CD8-positive, alpha-beta memory T cell (primary cell): Measurements from ENCODE around the gene PARD3. TPM values are rescaled to one million over a fixed set of nuclear protein-coding genes. Genes with fewer than 3 reads are reported as not detected.

Experiments used
- CTCF ChIA-PET: fragments of 350-600 bp; sonication (Branson Sonifier 250); formaldehyde crosslinking; loops from one replicate; lab custom pipeline; 2021; ENCODE audit warnings: antibody characterized with exemption; lab: Charles Lee
- POLR2A ChIA-PET: fragments of 350-600 bp; sonication (Branson Sonifier 250); formaldehyde crosslinking; loops from one replicate; lab custom pipeline; 2021; ENCODE audit warnings: antibody characterized with exemption; lab: Charles Lee
- DNase-seq, 5 donors: peaks; one replicate each; pipeline versions ENCODE4 v3.0.0 to v3.0.0-alpha.2; 2020 to 2022; ENCODE audit warnings: mixed read lengths in 1 of 5
- H3K27ac ChIP-seq: one replicate; pipeline ENCODE4 v1.7.0; 2013; ENCODE audit warnings: low read depth, mild to moderate bottlenecking, low read length, moderate library complexity
- H3K27me3 ChIP-seq: 2 replicates; pipeline ENCODE4 v1.7.0; 2013; ENCODE audit warnings: low read length, mild to moderate bottlenecking; ENCODE audit not compliant: insufficient read depth, poor library complexity, severe bottlenecking
- H3K36me3 ChIP-seq: 2 replicates; pipeline ENCODE4 v1.7.0; 2013; ENCODE audit warnings: mild to moderate bottlenecking, low read length, moderate library complexity; ENCODE audit not compliant: insufficient read depth
- H3K4me1 ChIP-seq: 2 replicates; pipeline ENCODE4 v1.7.0; 2013; ENCODE audit warnings: mild to moderate bottlenecking, low read length, moderate library complexity; ENCODE audit not compliant: insufficient read depth
- H3K4me3 ChIP-seq: 2 replicates; pipeline ENCODE4 v1.7.0; 2013; ENCODE audit warnings: mild to moderate bottlenecking, low read length
- H3K9me3 ChIP-seq: 2 replicates; pipeline ENCODE4 v1.7.0; 2013; ENCODE audit warnings: mild to moderate bottlenecking, low read length
- H3K27ac Mint-ChIP-seq, 8 donors: one replicate each; pipeline ENCODE4 v1.8.0; 2020 to 2021; ENCODE audit warnings: mixed read lengths in 8 of 8, mild to moderate bottlenecking in 6 of 8, inconsistent platforms in 3 of 8, moderate library complexity in 3 of 8
- H3K27me3 Mint-ChIP-seq, 2 donors: one replicate each; pipeline ENCODE4 v1.8.0; 2020 to 2021; ENCODE audit warnings: mixed read lengths in 2 of 2, mild to moderate bottlenecking in 1 of 2, moderate library complexity in 1 of 2
- H3K36me3 Mint-ChIP-seq, 3 donors: one replicate each; pipeline ENCODE4 v1.8.0; 2020 to 2021; ENCODE audit warnings: mixed read lengths in 3 of 3, inconsistent platforms in 1 of 3, mild to moderate bottlenecking in 1 of 3
- H3K4me1 Mint-ChIP-seq, 3 donors: one replicate each; pipeline ENCODE4 v1.8.0; 2020 to 2021; ENCODE audit warnings: mixed read lengths in 3 of 3, inconsistent platforms in 1 of 3, mild to moderate bottlenecking in 1 of 3
- H3K4me3 Mint-ChIP-seq, 7 donors: one replicate each; pipeline ENCODE4 v1.8.0; 2020 to 2021; ENCODE audit warnings: mixed read lengths in 7 of 7, mild to moderate bottlenecking in 6 of 7, moderate library complexity in 4 of 7, inconsistent platforms in 2 of 7
- H3K9me3 Mint-ChIP-seq, 5 donors: one replicate each; pipeline ENCODE4 v1.8.0; 2020 to 2022; ENCODE audit warnings: mixed read lengths in 5 of 5, mild to moderate bottlenecking in 3 of 5, moderate library complexity in 2 of 5, inconsistent platforms in 1 of 5
- polyA plus RNA-seq: library from polyadenylated mRNA; unstranded; fragments of 300-500 nt; fragmentation: Illumina TruSeq; gene quantifications from one replicate; pipeline ENCODE4 v1.2.3, GENCODE V29; 2021
- total RNA-seq, 2 experiments: library from RNA; stranded (reverse); gene quantifications; one replicate each; pipeline ENCODE4 v1.2.3, GENCODE V29; 2021

PARD3 gene
- total and polyA plus RNA-seq, 3 experiments from 2014 or later, result 0.27 to 0.46 TPM; not detected in 1

DNA sequence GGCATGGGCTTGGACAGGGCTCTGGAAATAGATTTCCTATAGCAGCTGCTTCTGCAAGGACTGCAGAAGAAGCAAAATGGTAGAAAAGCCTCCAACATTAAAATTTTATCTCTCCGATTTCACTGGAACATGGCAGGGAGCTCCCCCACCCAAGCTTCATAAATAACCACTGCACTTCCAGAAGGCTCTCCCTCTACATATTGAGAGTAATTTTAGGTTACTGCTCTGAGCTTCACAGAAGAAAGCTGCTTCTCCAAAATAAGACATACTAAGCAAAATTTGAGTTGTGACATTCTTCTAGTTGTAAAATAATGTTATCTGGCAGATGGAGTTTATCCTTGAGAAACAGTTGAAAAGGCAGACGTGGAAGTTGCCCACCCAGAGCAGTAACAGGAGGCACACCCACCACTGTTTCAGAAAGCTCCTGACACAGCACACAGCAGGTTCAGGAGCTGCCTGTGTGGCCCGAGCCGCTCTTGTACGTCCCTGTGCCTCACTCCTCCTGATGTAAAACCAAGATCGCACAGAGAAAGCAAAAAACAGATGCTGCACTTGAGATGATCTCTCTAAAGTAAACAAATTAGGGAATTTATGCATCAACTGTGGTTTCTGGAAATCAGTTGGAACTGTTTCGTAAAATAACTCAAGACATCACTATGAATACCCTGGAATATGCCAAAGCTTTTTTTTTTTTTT is 621.0 kb downstream of the PARD3 start:
- H3K9me3 Mint-ChIP-seq, result no peaks in the 10 kb centered on the region
- Histone ChIP-seq H3K4me3 (no peak overlapping the region), H3K27me3 (no peaks in the 10 kb centered on the region), H3K36me3 (no peaks in the 10 kb centered on the region), H3K27ac (no peak overlapping the region), H3K4me1 (no peaks in the 10 kb centered on the region), H3K9me3 (no peaks in the 10 kb centered on the region)
- no peaks in the 10 kb centered on the region for H3K36me3 Mint-ChIP-seq
- DNase-seq, result no peak
- H3K27ac Mint-ChIP-seq, result no peak overlapping the region
- H3K27me3 Mint-ChIP-seq, result no peaks in the 10 kb centered on the region
- H3K4me1 Mint-ChIP-seq, result no peaks in the 10 kb centered on the region
- ChIA-PET POLR2A (no interaction called here), CTCF (no interaction called here)
- no peak overlapping the region for H3K4me3 Mint-ChIP-seq

DNA sequence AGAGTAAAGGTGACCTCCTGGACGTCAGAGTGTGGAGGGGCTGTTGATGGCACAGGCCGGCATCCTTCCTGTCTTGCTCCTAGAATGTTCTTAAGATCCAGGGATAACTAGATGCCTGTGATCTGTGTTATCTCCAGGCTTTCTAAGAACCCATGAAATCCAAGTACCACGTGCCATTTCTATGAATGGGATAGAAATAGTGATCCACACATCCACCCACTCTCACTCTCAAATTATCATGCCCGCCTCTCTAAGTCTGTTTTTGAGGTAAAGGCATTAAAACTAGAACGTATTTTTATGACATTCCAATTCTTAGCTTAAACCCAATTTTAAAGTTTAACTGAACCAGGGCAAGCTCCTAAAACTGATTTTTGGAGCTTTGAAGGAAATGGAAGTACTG is 622.5 kb downstream of the PARD3 start:
- no peak for DNase-seq
- H3K4me1 Mint-ChIP-seq, result no peaks in the 10 kb centered on the region
- H3K4me1 ChIP-seq, result no peaks in the 10 kb centered on the region
- H3K27me3 Mint-ChIP-seq, result no peaks in the 10 kb centered on the region
- H3K9me3 Mint-ChIP-seq, result no peaks in the 10 kb centered on the region
- no peak overlapping the region for H3K4me3 ChIP-seq
- no peaks in the 10 kb centered on the region for H3K36me3 ChIP-seq
- H3K36me3 Mint-ChIP-seq, result no peaks in the 10 kb centered on the region
- H3K27me3 ChIP-seq, result no peaks in the 10 kb centered on the region
- H3K9me3 ChIP-seq, result no peaks in the 10 kb centered on the region
- no peak overlapping the region for H3K27ac ChIP-seq
- ChIA-PET POLR2A (no interaction called here), CTCF (no interaction called here)
- no peak overlapping the region for H3K27ac Mint-ChIP-seq
- no peak overlapping the region for H3K4me3 Mint-ChIP-seq

DNA sequence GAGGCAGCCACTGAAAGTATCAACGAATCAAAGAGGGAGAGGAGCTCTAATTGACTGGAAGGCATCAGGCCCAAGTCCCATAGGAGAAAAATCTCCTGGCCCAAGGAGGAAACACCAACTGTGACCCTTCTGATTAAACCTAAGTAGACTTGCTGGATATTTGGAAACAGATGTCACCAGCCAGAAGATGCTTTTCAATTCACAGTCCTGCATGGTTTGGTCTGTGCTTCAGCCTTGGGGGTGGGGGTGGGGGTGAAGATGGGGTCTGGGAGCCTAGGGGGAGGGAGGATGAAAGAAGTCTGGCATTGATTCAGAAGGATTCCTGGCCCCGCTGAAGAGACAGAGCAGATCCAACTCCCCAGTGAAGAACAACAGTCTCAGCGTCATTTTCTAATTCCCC is 623.7 kb downstream of the PARD3 start:
- Histone ChIP-seq H3K36me3 (no peaks in the 10 kb centered on the region), H3K4me1 (no peaks in the 10 kb centered on the region), H3K27ac (no peak overlapping the region), H3K27me3 (no peaks in the 10 kb centered on the region), H3K4me3 (no peak overlapping the region), H3K9me3 (no peaks in the 10 kb centered on the region)
- no peaks in the 10 kb centered on the region for H3K36me3 Mint-ChIP-seq
- H3K4me3 Mint-ChIP-seq, result no peak overlapping the region
- no peaks in the 10 kb centered on the region for H3K4me1 Mint-ChIP-seq
- H3K27me3 Mint-ChIP-seq, result no peaks in the 10 kb centered on the region
- ChIA-PET POLR2A (no interaction called here), CTCF (no interaction called here)
- DNase-seq, result no peak
- no peaks in the 10 kb centered on the region for H3K9me3 Mint-ChIP-seq
- no peak overlapping the region for H3K27ac Mint-ChIP-seq

GRCh38 chr10:34190580-34190979 is 624.5 kb downstream of the PARD3 start:
- H3K4me1 Mint-ChIP-seq, result no peaks in the 10 kb centered on the region
- CTCF ChIA-PET, result no interaction called here
- no peak overlapping the region for H3K4me3 ChIP-seq
- DNase-seq, result no peak
- no peaks in the 10 kb centered on the region for H3K36me3 Mint-ChIP-seq
- H3K9me3 Mint-ChIP-seq, result no peaks in the 10 kb centered on the region
- H3K9me3 ChIP-seq, result no peaks in the 10 kb centered on the region
- no peak overlapping the region for H3K27ac Mint-ChIP-seq
- H3K27me3 Mint-ChIP-seq, result no peaks in the 10 kb centered on the region
- H3K36me3 ChIP-seq, result no peaks in the 10 kb centered on the region
- POLR2A ChIA-PET, result no interaction called here
- H3K4me3 Mint-ChIP-seq, result no peak overlapping the region
- H3K27ac ChIP-seq, result no peak overlapping the region
- no peaks in the 10 kb centered on the region for H3K4me1 ChIP-seq
- H3K27me3 ChIP-seq, result no peaks in the 10 kb centered on the region

- ChIA-PET POLR2A (no interaction called here), CTCF (no interaction called here)
- no peaks in the 10 kb centered on the region for H3K36me3 Mint-ChIP-seq
- no peaks in the 10 kb centered on the region for H3K27me3 ChIP-seq
- H3K4me1 ChIP-seq, result no peaks in the 10 kb centered on the region
- H3K27me3 Mint-ChIP-seq, result no peaks in the 10 kb centered on the region
- H3K9me3 ChIP-seq, result no peaks in the 10 kb centered on the region
- no peak overlapping the region for H3K27ac ChIP-seq
- H3K4me3 Mint-ChIP-seq, result no peak overlapping the region
- H3K36me3 ChIP-seq, result no peaks in the 10 kb centered on the region
- DNase-seq, result no peak
- H3K27ac Mint-ChIP-seq, result no peak overlapping the region
- no peak overlapping the region for H3K4me3 ChIP-seq
- H3K9me3 Mint-ChIP-seq, result no peaks in the 10 kb centered on the region
- no peaks in the 10 kb centered on the region for H3K4me1 Mint-ChIP-seq
Measured at GRCh38 chr10:34189830-34190229, 625.3 kb downstream of the PARD3 start.

GRCh38 chr10:34188221-34188620 is 626.9 kb downstream of the PARD3 start:
- Histone ChIP-seq H3K4me3 (no peak overlapping the region), H3K9me3 (no peaks in the 10 kb centered on the region), H3K36me3 (no peaks in the 10 kb centered on the region), H3K27ac (no peak overlapping the region), H3K4me1 (no peaks in the 10 kb centered on the region), H3K27me3 (no peaks in the 10 kb centered on the region)
- Mint-ChIP-seq H3K27ac (no peak overlapping the region), H3K9me3 (no peaks in the 10 kb centered on the region), H3K4me1 (no peaks in the 10 kb centered on the region), H3K36me3 (no peaks in the 10 kb centered on the region), H3K4me3 (no peak overlapping the region), H3K27me3 (no peaks in the 10 kb centered on the region)
- ChIA-PET CTCF (no interaction called here), POLR2A (no interaction called here)
- DNase-seq, result no peak

- Histone ChIP-seq H3K9me3 (no peaks in the 10 kb centered on the region), H3K4me1 (no peaks in the 10 kb centered on the region), H3K4me3 (no peak overlapping the region), H3K36me3 (no peaks in the 10 kb centered on the region), H3K27ac (no peak overlapping the region), H3K27me3 (no peaks in the 10 kb centered on the region)
- Mint-ChIP-seq H3K9me3 (no peaks in the 10 kb centered on the region), H3K27me3 (no peaks in the 10 kb centered on the region), H3K4me3 (no peak overlapping the region), H3K36me3 (no peaks in the 10 kb centered on the region), H3K4me1 (no peaks in the 10 kb centered on the region), H3K27ac (no peak overlapping the region)
- POLR2A ChIA-PET, result no interaction called here
- CTCF ChIA-PET, result no interaction called here
- DNase-seq, result no peak
Measured at GRCh38 chr10:34187201-34187600, 627.9 kb downstream of the PARD3 start.

DNA sequence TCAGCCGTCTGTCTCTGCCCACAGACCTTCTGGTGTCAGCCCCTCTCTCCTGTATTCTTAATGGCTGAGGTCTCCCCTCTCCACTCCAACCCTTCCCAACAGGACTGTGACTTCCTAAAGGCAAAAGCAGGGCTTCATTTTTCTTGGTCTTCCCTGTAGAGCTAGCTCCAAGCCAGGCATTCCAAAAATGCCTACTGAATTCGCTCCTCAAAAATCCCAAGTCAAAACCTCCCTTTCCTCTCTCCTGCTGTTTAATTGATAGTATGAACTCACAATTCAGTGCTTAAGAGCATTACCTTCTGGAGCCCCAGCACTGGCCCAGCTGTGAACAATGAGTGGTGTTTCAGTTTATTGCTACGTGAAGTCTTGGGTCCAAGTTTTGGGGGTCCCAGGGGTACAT is 628.4 kb downstream of the PARD3 start:
- POLR2A ChIA-PET, result no interaction called here
- no peak overlapping the region for H3K4me3 ChIP-seq
- H3K36me3 Mint-ChIP-seq, result no peaks in the 10 kb centered on the region
- H3K9me3 Mint-ChIP-seq, result no peaks in the 10 kb centered on the region
- no peak overlapping the region for H3K4me3 Mint-ChIP-seq
- CTCF ChIA-PET, result no interaction called here
- H3K27ac Mint-ChIP-seq, result no peak overlapping the region
- no peaks in the 10 kb centered on the region for H3K9me3 ChIP-seq
- no peak overlapping the region for H3K27ac ChIP-seq
- H3K36me3 ChIP-seq, result no peaks in the 10 kb centered on the region
- H3K4me1 ChIP-seq, result no peaks in the 10 kb centered on the region
- no peaks in the 10 kb centered on the region for H3K27me3 Mint-ChIP-seq
- DNase-seq, result no peak
- H3K27me3 ChIP-seq, result no peaks in the 10 kb centered on the region
- H3K4me1 Mint-ChIP-seq, result no peaks in the 10 kb centered on the region

GRCh38 chr10:34185998-34186397 is 629.1 kb downstream of the PARD3 start:
- H3K27ac ChIP-seq, result no peak overlapping the region
- Mint-ChIP-seq H3K27ac (no peak overlapping the region), H3K4me1 (no peaks in the 10 kb centered on the region), H3K4me3 (no peak overlapping the region), H3K36me3 (no peaks in the 10 kb centered on the region), H3K9me3 (no peaks in the 10 kb centered on the region), H3K27me3 (no peaks in the 10 kb centered on the region)
- H3K36me3 ChIP-seq, result no peaks in the 10 kb centered on the region
- no peaks in the 10 kb centered on the region for H3K27me3 ChIP-seq
- ChIA-PET POLR2A (no interaction called here), CTCF (no interaction called here)
- DNase-seq, result no peak
- no peak overlapping the region for H3K4me3 ChIP-seq
- no peaks in the 10 kb centered on the region for H3K4me1 ChIP-seq
- H3K9me3 ChIP-seq, result no peaks in the 10 kb centered on the region
